GM12878 (cell line): ENCODE measurements around the gene CNDP2. TPM values are rescaled to one million over a fixed set of nuclear protein-coding genes. Genes with fewer than 3 reads are reported as not detected.
A peak's percentile ranks its signal among the peaks of the same experiment; 100 is the strongest.

Experiments
- ATAC-seq: fragments of 200-7000 bp; cut with Tn5 transposase; 3 replicates; pipeline ENCODE4 v1.9.1; 2020; ENCODE audit warnings: mild to moderate bottlenecking, moderate library complexity
- BruUV-seq: library from RNA; stranded (reverse); fragments of 400-500 nt; replicated peaks from 2 replicates; lab custom pipeline; 2021; lab: Mats Ljungman, UMichigan
- CTCF ChIA-PET: fragments of 300-600 bp; sonication (Branson Sonifier 250); formaldehyde crosslinking; extraction: SDS; loops from one replicate; lab custom pipeline; 2021; ENCODE audit warnings: inconsistent platforms; lab: Yijun Ruan, JAX
- POLR2A ChIA-PET: fragments of 350-600 bp; formaldehyde crosslinking; extraction: SDS; loops from one replicate; lab custom pipeline; 2021; ENCODE audit warnings: inconsistent platforms; lab: Charles Lee
- RAD21 ChIA-PET: fragments of 300-600 bp; sonication (Branson Sonifier 250); formaldehyde crosslinking; loops from one replicate; lab custom pipeline; 2023; ENCODE audit warnings: antibody characterized with exemption; ENCODE audit not compliant: unreplicated experiment; lab: Charles Lee
- SMC1A ChIA-PET: fragments of 300-600 bp; sonication (Branson Sonifier 250); formaldehyde crosslinking; loops from one replicate; lab custom pipeline; 2023; ENCODE audit not compliant: unreplicated experiment, uncharacterized antibody; lab: Charles Lee
- DNase-seq: peaks from one replicate; pipeline ENCODE4 v3.0.0-alpha.2; 2011; ENCODE audit warnings: low read depth, low spot score
- FAIRE-seq: peaks from 3 replicates; lab custom pipeline; 2011; peaks lifted over from hg19 to GRCh38; lab: Jason Lieb, UNC
- H2AFZ ChIP-seq: 2 replicates; pipeline ENCODE4 v1.6.0; 2011; ENCODE audit warnings: low read depth, low read length, control low read depth; ENCODE audit not compliant: control insufficient read depth
- H3K27ac ChIP-seq: 2 replicates; pipeline ENCODE4 v1.5.1; 2011; ENCODE audit warnings: control low read depth; ENCODE audit not compliant: control insufficient read depth, insufficient read depth
- H3K27me3 ChIP-seq, 2 experiments: replicated peaks in 1 of 2; 2 replicates each; pipeline versions ENCODE4 v1.6.0 to v1.6.1; 2011; ENCODE audit warnings: low read length in 1 of 2; ENCODE audit not compliant: control insufficient read depth in 2 of 2, insufficient read depth in 2 of 2
- H3K36me3 ChIP-seq, 2 experiments: 2 replicates each; pipeline ENCODE4 v1.5.1; 2011; ENCODE audit warnings: low read length in 1 of 2; ENCODE audit not compliant: control insufficient read depth in 2 of 2, insufficient read depth in 2 of 2
- H3K4me1 ChIP-seq: 2 replicates; pipeline ENCODE4 v1.6.1; 2011; ENCODE audit warnings: mild to moderate bottlenecking, low read length, moderate library complexity, mixed read lengths; ENCODE audit not compliant: control insufficient read depth, insufficient read depth
- H3K4me2 ChIP-seq: 2 replicates; pipeline ENCODE4 v1.6.0; 2011; ENCODE audit warnings: control low read depth; ENCODE audit not compliant: control insufficient read depth, insufficient read depth
- H3K4me3 ChIP-seq: fragments of 200-600 bp; sonication (generic); 2 replicates; pipeline ENCODE4 v1.5.1; 2016
- H3K79me2 ChIP-seq: 2 replicates; pipeline ENCODE4 v1.6.0; 2011; ENCODE audit warnings: low read length; ENCODE audit not compliant: control insufficient read depth, insufficient read depth
- H3K9ac ChIP-seq: 2 replicates; pipeline ENCODE4 v1.8.0; 2011; ENCODE audit warnings: low read length, control low read depth, mixed read lengths; ENCODE audit not compliant: control insufficient read depth, insufficient read depth
- H3K9me3 ChIP-seq: replicated peaks from 3 replicates; pipeline ENCODE4 v1.5.1; 2011; ENCODE audit warnings: mild to moderate bottlenecking, low read length; ENCODE audit not compliant: control insufficient read depth, insufficient read depth
- H4K20me1 ChIP-seq: 2 replicates; pipeline ENCODE4 v1.6.0; 2011; ENCODE audit not compliant: control insufficient read depth, insufficient read depth
- CHD1 ChIP-seq: IDR thresholded peaks from 2 replicates; pipeline ENCODE4 v1.6.1; 2012; ENCODE audit warnings: low read depth, low read length, improper control_type of control experiment
- MYB ChIP-seq: fragments of 150-350 bp; IDR thresholded peaks from 2 replicates; pipeline ENCODE4 v1.6.1; 2014; ENCODE audit warnings: mild to moderate bottlenecking, low read depth, low read length, borderline replicate concordance
- NFYA ChIP-seq: IDR thresholded peaks from 2 replicates; pipeline ENCODE4 v1.6.1; 2011; ENCODE audit warnings: low read depth, mild to moderate bottlenecking, low read length, improper control_type of control experiment, borderline replicate concordance
- NFYB ChIP-seq: IDR thresholded peaks from 2 replicates; pipeline ENCODE4 v1.6.1; 2011; ENCODE audit warnings: low read depth, mild to moderate bottlenecking, low read length, improper control_type of control experiment, moderate library complexity; ENCODE audit not compliant: insufficient read depth
- NR2C1 ChIP-seq: fragments of 450-650 bp; IDR thresholded peaks from 2 replicates; pipeline ENCODE4 v1.6.1; 2017; ENCODE audit warnings: antibody characterized with exemption, mild to moderate bottlenecking, moderate library complexity
- TBL1XR1 ChIP-seq: IDR thresholded peaks from 2 replicates; pipeline ENCODE4 v1.6.1; 2012; ENCODE audit warnings: low read depth, low read length, improper control_type of control experiment
- USF2 ChIP-seq: IDR thresholded peaks from 2 replicates; pipeline ENCODE4 v1.6.1; 2011; ENCODE audit warnings: low read depth, low read length, improper control_type of control experiment, borderline replicate concordance
- ZBTB11 ChIP-seq: fragments of 450-650 bp; formaldehyde crosslinking; IDR thresholded peaks from 2 replicates; pipeline ENCODE4 v1.5.0; 2022; ENCODE audit warnings: mild to moderate bottlenecking, missing genetic modification characterization
- ZNF384 ChIP-seq: IDR thresholded peaks from 2 replicates; pipeline ENCODE4 v1.6.1; 2012; ENCODE audit warnings: low read depth, mild to moderate bottlenecking, low read length, improper control_type of control experiment, borderline replicate concordance
- WGBS: methylation state at CpG from one replicate; pipeline ENCODE4 v1.1.6; 2016; ENCODE audit warnings: low lambda C conversion rate; ENCODE audit not compliant: insufficient replicate concordance, insufficient coverage; ENCODE audit errors: missing lambda C conversion rate; 5-methylcytosine and 5-hydroxymethylcytosine counted together
- in situ Hi-C: fragments of 300-500 bp; cut with MboI; formaldehyde crosslinking; loops from 9 replicates; pipeline ENCODE4 v1.14.3; 2018; ENCODE audit warnings: mixed read lengths
- intact Hi-C: fragments of 100-400 bp; cut with micrococcal nuclease; formaldehyde crosslinking; loops from one replicate; pipeline ENCODE4 v1.14.2; 2022; ENCODE audit not compliant: unreplicated experiment
- polyA plus RNA-seq, 11 experiments: library from polyadenylated mRNA; depleted of rRNA in 4 of 11; unstranded in 6 of 11; stranded (reverse) in 5 of 11; fragments of >200 nt; fragmentation: Nextera tagmentation in 4 of 11; fragmentation: Illumina TruSeq in 1 of 11; extraction: Ambion mirVana in 4 of 11; extraction: Trizol in 1 of 11; gene quantifications; 1 replicate in 1 of 11; 2 replicates in 10 of 11; pipeline versions ENCODE4 v1.2.1 to v1.2.3, GENCODE V29; 2011 to 2016; ENCODE audit warnings: inconsistent platforms in 2 of 11, missing spikeins in 2 of 11, low read depth in 1 of 11
- total RNA-seq, 4 experiments: library from RNA; depleted of rRNA in 3 of 4; stranded (reverse); fragments of >200 nt in 3 of 4; fragmentation: Illumina TruSeq in 1 of 4; extraction: Trizol in 1 of 4; gene quantifications; 2 replicates each; pipeline versions ENCODE4 v1.2.1 to v1.2.3, GENCODE V29; 2013 to 2021

The CNDP2 gene
- total and polyA plus RNA-seq, 10 of the 15 experiments (the other 5 are each of a cell fraction or from before 2014, with no cell fraction given), result 63.5 to 213 (median 158) TPM

DNA sequence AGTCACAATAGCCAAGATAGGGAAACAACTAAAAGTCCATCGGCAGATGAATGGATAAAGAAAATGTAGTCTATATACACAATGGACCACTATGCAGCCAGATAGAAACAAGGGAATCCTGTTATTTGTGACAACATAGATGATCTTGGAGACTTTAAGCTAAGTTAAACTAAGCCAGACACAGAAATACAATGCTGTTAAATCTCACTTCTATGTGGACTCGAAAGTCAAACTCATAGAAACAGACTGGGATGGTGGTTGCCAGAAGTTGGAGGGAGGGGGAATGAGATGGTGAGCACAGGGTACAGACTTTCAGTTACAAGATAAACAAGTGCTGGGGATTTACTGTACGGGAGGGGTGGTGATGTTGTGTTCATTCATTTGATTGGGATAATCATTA lies 32.8 kb downstream of the CNDP2 start:
- DNase-seq (no peak), FAIRE-seq (no peak), ATAC-seq (peak; percentile 16; the same call in 2 of the 3 replicates)
- RAD21 ChIA-PET, result no interaction called here
- in situ Hi-C loops (no loop called here), intact Hi-C loops (no loop called here)
- POLR2A ChIA-PET, result no interaction called here
- Histone ChIP-seq H3K9ac (no peak overlapping the region), H3K79me2 (no peaks in the 10 kb centered on the region), H3K9me3 (no peaks in the 10 kb centered on the region), H4K20me1 (no peaks in the 10 kb centered on the region), H3K4me2 (no peak overlapping the region), H3K4me1 (peaks cover 4% of the 10 kb centered on the region; the same call in 1 of the 2 replicates), H2AFZ (no peak overlapping the region; the same call in 1 of the 2 replicates), H3K27me3 (no peaks in the 10 kb centered on the region; a peak in 1 of 4 replicates), H3K27ac (no peak overlapping the region), H3K36me3 (no peaks in the 10 kb centered on the region), H3K4me3 (no peak overlapping the region)
- TF ChIP-seq USF2, result no peak
- no peak for TF ChIP-seq CHD1
- no peak for TF ChIP-seq ZBTB11 (CRISPR knock-in tag)
- no peak for TF ChIP-seq ZNF384
- no peak for TF ChIP-seq NR2C1
- no peak for TF ChIP-seq TBL1XR1
- no peak for TF ChIP-seq NFYA
- TF ChIP-seq NFYB, result no peak
- no peak for TF ChIP-seq MYB
- no TSS peak for BruUV-seq
- SMC1A ChIA-PET, result no interaction called here
- CTCF ChIA-PET, result no interaction called here
- 76% methylated on average over 3 of the region's 3 CpGs for WGBS
